EL (cell line): Measurements from ENCODE around the gene TSPAN4.

ENCODE experiments used
- DNase-seq: peaks from one replicate; pipeline ENCODE4 v3.0.0-alpha.2; 2016

Gene TSPAN4

DNA sequence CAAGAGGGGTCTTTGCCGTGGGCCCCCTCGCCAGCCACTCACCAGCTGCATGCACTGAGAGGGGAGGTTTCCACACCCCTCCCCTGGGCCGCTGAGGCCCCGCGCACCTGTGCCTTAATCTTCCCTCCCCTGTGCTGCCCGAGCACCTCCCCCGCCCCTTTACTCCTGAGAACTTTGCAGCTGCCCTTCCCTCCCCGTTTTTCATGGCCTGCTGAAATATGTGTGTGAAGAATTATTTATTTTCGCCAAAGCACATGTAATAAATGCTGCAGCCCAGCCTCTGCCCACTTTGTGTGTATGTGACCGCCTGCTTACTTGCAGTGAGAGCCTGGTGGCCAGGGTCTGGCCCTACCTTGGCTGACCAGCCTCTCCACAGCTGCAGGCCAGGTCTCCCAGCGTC lies 17.7 kb upstream of the TSPAN4 start:
- no peak for DNase-seq

DNA sequence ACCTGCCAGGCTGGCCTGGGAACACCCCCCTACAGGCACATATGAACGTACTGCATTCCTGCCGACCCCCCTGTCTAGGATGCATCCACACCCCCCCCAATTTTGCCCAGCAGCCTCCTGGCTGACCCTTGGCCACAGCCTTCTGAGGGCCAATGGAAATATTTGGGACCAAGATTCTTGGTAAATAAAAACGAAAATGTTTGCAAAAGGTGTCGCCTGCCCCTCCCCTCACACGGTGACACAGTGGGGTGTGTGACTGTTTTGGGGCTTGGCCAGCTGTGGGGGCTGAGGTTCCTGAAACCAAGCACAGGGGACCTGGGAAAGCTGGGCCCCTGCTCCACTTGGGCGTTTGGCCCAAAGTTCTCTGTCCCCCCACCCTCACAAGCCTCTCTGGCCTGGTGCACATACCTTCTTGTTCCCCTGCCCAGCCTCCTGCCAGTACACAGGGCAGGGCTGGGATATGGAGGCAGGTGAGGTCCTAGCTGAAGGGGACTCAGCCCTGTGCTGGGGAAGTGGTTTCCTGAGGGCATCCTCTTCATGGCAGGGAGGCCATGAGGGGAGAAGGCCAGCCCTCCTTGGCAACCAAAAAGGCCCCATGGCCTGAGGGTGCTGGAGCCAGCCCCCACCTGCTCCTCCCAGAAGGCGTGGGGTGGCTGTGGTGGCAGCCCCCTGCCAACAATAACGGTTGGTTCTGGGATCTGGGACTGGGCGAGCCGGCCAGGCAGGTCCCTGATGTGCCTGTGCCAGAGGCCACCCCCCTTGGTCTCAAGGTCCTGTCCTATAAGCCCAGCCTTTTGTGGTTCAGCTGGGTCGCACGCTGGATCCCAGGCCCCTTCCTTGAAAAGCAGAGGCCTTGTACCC lies 17.1 kb upstream of the TSPAN4 start:
- DNase-seq: no peak

DNA sequence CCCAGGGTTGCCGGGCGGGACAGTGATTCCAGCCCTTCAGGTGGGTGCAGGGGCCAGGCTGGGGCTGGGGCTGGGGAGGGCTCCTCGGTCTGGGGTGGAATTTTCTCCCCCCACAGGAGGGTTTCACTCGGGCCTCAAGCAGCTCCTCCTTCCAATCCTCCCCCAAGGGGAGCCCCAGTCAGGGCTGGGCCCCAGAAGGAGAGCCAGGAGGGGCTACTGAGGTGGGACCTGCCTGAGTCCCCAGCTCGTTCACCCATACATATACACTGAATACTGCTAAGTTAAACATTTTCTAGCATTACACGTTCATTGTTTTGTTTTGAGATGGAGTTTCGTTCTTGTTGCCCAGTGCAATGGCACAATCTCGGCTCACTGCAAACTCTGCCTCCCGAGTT lies 16.4 kb upstream of the TSPAN4 start:
- DNase-seq: no peak

DNA sequence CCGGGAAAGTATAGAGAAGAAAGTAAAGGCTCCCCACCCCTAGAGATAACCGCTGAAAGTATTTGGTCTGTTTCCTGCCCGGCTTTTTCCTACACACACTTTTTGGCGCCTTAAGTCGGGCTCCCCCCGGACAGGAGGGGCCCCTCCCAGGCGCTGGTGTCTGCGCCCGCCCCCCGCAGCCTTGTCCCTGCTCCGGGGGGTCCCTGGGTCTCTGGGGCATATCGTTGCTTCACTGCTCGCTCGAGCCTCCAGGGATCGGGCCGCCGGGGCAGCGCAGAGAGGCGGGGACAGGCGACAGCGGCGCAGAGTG lies 15.9 kb upstream of the TSPAN4 start:
- DNase-seq: no peak

DNA sequence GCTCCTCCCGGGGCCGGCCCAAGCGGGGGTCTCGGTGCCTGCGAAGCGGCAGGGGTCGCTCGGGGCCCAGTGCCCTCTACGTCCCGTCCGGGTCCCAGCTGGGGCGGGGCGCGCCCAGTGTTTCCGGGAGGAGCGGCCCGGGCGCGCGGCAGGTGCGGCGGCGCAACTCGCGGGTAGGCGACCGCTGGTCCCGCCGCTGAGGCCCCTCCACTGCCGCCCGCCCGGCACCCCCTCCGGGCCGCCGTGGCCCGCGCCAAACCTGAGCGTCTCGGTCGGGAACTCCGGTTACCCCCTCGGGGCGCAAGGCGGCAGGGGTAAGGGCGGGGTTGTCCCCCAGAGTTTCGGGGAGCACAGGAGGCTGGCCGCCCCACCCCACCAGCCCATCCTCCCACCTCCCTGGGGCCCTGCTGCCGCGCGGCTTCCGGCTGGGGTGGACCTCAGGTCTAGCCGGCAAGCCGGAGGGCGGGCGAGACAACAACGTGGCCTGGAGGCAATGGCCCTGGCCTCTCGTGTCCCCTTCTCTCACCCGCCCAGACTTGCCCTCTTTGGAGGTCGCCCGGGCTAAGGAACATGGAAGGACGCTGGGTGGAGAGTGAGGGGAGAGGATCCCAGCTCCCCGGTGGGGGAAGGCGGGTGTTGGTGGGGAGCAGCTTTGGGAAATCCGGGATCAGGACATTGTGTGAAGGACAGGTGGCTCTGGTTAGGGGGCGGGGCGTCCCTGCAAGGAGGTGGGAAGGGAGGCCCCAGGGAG lies 15.3 kb upstream of the TSPAN4 start:
- DNase-seq: no peak

DNA sequence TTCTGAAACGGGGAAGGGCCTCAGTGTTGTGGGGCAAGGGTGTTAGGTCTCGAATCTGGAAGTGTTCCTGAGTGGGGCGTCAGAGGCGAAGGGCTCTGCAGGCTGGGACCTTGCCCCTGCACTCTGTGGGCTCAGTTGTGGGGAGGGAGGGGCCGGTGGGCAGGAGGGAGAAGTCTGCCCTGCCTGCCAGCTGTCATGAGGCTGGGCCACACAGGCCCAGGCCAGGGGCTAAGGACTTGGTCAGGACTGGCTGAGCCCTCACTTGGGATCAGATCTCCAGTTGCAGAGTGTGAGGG lies 14.8 kb upstream of the TSPAN4 start, which contains the start of gene CRACR2B:
Gene CRACR2B, plus strand, starts transcription at position 23 of the 296 bp plus-strand sequence. CDS start 689 bp downstream, outside the sequence.
- DNase-seq: no peak

DNA sequence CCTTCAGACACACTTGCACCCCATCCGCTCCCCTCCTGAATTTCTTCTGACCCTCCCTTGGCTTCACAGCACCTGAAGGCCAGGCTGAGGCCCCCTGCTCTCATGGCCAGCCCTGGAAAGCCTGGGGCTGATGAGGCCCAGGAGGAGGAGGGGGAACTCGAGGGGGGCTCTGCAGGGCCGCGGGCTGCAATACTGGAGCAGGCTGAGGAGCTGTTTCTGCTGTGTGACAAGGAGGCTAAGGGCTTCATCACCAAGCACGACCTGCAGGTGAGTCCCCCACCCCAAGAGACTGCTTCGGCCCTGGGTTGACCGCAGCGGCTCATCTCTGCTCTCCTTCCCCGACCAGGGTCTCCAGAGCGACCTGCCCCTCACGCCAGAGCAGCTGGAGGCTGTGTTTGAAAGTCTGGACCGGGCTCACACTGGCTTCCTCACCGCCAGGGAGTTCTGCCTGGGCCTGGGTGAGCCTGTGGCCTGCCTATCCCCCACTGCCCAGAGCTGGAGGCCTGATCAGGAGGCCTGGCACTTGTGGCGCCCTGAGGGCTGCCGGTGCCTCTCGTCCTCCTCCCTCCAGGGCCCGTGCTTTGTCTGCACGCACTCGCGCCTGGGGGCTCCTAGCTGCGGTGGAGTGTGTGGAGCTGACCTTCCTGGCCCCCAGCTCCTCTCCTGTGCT lies 14.0 kb upstream of the TSPAN4 start:
- no peak for DNase-seq

DNA sequence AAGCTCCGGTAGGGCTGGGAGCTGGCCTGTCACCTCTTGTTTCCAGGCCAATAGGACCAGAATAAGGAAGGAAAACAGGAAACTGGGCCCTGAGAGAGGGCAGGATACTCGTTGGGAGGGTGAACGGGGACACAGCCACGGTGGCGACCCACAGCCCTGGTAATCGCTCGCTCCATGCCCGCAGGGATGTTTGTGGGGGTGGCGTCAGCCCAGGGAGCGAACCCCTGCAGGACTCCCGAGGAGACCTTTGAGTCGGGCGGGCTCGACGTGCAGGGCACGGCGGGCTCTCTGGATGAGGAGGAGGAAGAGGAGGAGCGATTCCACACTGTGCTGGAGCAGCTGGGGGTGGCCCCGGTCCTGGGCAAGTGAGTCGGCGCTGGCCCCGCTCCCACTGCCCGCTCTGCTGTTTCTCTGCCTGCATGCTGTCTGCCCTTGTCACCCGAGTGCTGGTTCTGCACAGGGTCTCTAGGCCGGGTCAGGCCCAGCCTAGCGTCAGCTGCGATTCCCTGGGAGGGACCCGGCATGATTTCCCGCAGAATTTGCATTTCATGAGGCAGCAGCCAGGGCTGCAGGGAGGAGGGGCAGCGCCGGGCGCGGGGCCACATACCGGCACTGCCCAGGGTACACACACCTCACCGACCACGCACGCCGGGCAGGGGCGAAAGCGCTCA lies 13.3 kb upstream of the TSPAN4 start:
- no peak for DNase-seq

DNA sequence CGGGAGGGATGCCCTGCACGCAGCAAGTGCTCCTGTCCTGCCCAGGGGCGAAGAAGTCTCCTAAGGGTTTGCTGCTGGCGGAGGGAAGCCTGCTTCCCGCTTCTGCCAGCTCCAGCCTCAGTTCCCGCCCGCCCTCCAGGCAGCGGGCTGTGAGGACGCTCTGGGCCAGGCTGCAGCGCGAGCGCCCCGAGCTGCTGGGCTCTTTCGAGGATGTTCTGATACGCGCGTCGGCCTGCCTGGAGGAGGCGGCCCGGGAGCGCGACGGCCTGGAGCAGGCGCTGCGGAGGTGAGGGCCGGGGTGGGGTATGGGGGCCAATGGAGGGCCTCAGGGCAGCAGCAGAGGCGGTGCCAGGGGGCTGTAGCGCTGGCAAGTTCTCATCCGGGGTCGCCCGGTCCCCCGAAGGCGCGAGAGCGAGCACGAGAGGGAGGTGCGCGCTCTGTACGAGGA lies 12.8 kb upstream of the TSPAN4 start:
- no peak for DNase-seq

DNA sequence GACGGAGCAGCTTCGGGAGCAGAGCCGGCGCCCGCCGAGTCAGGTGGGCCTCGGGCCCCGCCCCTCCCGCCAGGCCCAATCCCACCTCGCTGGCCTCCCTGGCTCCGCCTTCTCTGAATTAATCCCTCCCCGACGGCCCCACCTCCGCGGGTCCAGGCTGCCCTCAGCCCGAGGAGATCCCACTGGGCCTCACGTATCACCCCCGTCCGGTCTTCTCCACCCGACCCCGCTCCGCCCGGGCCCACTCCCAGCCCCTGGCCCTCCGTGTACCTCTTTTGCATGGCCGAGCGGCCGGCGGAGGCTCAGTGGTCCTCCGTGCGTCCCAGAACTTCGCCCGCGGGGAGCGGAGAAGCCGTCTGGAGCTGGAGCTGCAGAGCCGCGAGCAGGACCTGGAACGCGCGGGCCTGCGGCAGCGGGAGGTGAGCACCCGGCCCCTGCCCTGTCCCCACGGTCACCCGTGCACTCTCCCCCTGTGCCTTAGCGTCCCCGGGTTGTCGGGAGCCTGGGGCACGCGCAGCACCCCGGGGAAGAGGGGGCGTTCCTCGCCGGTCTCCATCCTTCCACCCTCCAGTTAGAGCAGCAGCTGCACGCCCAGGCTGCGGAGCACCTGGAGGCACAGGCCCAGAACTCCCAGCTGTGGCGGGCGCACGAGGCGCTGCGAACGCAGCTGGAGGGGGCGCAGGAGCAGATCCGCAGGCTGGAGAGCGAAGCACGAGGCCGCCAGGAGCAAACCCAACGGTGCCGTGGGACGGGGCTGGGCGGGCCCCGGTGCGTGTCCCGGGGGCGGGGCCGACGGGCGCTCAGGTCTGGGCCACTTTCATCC lies 12.1 kb upstream of the TSPAN4 start:
- DNase-seq: peak; percentile 72

DNA sequence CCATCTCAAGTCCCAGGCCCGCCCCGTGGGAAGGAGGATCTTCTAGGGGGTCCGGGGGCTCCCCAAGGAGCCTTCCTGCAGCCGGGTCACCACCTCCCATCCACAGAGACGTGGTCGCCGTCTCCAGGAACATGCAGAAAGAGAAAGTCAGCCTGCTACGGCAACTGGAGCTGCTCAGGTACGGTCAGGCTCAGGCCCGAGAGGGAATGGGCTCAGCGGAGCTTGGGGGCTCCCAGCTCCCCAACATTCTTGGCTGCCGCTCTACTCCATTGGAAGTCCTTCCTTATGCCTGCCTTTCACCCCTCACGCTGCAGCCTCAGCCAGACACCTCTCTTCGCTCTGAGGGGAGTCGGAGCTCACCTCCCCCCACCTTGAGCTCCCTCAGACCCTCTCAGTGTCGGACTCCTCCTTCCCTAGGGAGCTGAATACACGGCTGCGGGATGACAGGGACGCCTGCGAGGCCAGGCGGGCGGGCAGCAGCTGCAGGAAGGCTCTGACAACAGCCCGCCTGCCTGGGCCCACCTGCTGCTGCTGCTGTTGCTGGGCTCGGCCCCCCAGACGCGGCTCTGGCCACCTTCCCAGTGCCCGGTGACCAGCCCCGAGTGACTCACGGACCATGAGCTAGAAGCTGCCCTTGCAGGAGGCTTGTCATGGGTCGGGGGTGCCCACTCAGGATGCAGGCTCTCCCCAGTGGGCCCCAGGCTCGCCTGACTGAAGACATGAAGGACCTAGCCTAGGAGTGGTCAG lies 11.4 kb upstream of the TSPAN4 start:
- DNase-seq: peak; percentile 53

DNA sequence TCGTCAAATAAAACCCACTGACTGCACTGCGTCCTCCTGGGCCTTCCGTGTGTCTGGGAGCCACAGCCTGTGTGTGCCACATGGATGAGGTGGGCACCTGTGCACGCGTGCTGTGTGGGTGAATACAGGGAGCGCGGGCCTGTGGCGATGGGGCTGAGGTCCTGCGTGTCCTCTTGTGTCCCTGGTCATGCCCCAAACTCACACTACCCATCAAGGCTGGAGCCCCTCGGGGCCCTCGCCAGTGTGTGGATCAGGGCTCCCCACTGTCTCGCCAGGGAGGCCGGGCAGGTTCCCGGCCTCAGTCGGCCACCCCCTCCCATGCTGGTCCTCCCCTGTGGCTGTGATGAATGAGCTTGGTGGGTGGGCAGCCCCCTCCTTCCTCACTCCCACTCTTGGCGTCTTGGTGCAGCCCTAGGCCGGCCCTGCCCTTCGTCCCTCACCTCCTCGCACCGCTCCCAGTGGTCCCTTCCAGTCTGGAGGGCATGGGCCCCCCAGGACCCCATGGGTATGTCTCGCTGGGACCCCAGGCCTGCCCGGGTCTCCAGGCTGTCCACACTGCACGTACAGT lies 10.6 kb upstream of the TSPAN4 start:
- no peak for DNase-seq

DNA sequence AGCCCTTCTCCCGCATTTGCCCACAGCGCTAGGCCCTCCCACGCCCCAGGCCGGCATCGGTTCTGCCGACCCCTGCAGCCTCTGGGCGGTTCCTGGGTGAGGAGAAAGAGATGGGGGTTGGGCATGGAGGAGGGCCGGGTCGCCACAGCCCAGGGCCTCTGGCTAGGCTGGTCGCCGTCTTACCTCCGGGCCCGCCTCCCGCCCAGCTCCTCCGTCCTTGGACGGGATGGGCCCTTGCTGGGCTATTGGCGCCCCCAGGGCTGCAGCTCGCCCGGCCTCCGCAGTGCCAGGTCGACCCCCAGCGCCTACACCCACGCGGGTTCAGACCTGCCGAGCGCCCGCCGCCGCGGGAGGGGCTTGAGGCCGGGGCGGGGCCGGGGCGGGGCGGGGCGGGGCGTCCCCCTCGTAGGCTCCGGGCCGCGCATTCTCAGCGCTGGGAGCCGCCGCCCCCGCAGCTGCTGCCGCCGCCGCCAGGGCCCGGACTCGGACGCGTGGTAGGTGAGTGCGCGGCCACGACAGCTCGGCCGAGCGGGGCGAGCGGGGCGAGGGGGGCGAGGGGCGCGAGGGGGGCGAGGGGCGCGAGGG lies 10.0 kb upstream of the TSPAN4 start, which contains the start of gene CD151:
Gene CD151, plus strand, starts transcription at position 424 of the 585 bp plus-strand sequence. CDS start 3,118 bp downstream, outside the sequence.
- DNase-seq: peak; percentile 73

DNA sequence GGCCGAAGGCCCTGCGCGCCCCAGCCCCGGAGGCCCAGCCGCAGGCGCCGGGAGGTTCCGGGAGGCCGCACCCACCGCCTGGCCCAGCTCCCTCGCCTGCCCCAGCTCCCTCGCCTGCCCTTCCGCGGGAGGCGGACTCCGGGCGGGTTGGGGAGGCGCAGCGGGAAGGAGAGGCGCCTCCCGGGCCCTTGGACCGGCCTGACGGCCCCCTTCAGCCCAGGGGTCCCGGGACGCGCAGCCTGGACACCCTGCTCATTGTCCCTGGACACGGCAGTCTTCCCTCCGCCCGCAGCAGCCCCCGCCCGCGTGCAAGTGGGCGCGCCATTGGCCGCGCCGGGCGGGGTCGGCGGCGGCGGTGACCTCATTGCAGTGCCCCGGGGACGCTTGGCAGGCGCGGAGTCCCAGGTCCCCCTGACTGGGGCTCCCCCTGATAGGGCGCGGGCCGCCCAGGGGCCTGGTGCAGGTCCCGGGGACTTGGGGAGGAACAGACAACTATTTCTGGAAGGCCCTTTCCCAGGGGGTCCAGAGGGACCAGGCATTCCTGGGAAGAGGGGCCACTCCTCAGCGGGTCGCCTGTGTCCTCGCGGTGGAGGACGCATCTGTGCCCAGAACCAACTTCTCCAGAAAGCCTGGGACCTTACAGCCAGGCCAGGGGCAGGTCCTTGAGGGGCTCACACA lies 9.4 kb upstream of the TSPAN4 start:
- peak; percentile 62 for DNase-seq

DNA sequence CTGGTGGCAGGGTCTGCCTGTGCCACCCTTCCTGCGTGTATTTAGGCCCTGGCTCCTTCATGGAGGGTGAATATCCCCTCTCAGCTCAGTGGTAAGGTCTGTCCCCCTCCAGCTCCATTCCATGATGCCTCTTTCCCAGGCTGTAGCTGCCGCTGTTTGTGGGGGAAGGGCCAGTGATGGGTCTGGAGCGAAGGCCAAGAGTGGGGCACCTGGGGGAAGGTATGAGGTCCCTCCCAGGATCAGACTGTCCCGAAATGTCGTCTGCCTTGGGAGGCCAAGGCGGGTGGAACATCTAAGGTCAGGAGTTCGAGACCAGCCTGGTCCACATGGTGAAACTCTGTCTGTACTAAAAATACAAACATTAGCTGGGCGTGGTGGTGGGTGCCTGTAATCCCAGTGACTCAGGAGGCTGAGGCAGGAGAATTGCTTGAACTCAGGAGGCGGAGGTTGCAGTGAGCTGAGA lies 8.8 kb upstream of the TSPAN4 start:
- DNase-seq: no peak

DNA sequence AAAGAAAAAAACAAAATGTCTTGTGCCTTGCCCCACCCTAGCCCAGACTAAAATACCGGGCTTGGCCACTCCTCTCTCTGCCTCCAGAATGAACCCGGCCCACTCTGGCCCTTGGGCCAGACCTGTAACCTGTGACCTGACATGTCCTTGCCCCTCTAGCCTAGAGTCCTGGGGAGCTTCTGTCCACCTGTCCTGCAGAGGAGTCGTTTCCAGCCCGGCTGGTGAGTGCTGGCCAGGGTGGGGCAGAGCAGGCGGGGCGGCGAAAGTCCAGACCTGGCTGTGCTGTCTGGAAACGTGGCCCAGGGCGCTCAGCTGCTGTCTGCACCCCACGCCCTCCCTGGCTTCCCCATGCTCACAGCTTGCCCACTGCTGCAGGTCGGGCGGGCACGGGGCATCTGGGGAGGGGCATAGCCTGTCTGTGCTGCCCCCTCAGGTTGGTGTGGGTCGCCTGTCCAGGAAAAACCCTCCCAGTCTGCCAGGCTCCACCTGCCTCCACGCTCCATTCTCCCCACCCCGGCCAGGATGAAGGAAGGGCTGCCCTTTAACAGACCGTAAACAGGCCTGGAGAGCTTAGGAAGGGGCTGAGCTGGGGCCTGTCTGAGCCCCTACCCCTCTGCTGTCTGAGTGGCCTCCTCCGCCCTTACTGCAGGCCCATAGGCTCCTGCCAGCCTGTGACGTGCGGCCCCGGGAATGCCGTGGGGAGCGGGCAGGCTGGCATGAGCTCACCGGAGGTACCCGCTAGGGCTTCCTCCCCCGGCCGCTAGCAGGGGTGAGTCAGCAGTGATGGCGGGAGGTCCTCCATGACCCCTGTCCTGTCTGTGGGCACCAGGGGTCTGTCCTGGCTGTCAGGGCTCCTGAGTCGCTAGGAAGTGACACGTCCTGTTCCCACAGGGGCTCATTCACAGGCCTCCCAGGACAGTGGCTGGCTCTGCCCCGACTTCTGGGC lies 8.0 kb upstream of the TSPAN4 start:
- peak; percentile 94 for DNase-seq

DNA sequence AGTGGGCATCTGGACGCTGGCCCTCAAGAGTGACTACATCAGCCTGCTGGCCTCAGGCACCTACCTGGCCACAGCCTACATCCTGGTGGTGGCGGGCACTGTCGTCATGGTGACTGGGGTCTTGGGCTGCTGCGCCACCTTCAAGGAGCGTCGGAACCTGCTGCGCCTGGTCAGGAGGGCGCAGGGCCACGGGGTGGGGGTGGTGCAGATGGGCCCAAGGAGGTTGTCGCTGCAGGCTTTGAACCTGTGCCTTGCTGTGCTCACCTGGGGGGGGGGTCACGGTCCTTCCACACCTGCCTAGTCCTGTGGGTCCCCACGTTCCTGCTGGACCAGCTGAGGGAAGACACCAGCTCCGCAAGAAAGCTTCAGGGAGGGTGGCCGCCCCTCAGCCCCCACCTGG lies 6.4 kb upstream of the TSPAN4 start:
- DNase-seq: no peak

DNA sequence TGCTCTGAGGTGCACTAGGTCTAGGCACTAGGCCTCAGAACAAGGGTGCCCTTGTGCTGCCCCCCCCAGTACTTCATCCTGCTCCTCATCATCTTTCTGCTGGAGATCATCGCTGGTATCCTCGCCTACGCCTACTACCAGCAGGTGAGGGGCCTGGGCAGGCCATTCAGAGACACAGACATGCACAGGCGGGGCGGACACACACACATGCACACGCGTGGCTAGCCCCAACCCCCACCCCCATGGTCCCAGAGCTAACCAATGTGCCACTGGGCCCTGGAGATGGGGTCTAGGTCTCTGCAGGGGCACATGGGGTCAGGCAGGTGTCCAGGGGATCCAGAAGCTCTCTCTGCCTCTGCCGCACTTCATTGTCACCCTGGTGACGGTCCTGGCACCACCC lies 6.0 kb upstream of the TSPAN4 start:
- DNase-seq: no peak
